GM12878 (cell line): ENCODE results near the gene ZNF808. TPM values are rescaled to one million over a fixed set of nuclear protein-coding genes. Genes with fewer than 3 reads are reported as not detected.
"Not testable (repeated sequence)": the region's sequence is repeated elsewhere in the genome, so short reads cannot be mapped to it uniquely, and the experiment has no call there.

Experiments
- ATAC-seq: fragments of 200-7000 bp; cut with Tn5 transposase; 3 replicates; pipeline ENCODE4 v1.9.1; 2020; ENCODE audit warnings: mild to moderate bottlenecking, moderate library complexity
- BruUV-seq: library from RNA; stranded (reverse); fragments of 400-500 nt; replicated peaks from 2 replicates; lab custom pipeline; 2021; lab: Mats Ljungman, UMichigan
- CTCF ChIA-PET: fragments of 300-600 bp; sonication (Branson Sonifier 250); formaldehyde crosslinking; extraction: SDS; loops from one replicate; lab custom pipeline; 2021; ENCODE audit warnings: inconsistent platforms; lab: Yijun Ruan, JAX
- POLR2A ChIA-PET: fragments of 350-600 bp; formaldehyde crosslinking; extraction: SDS; loops from one replicate; lab custom pipeline; 2021; ENCODE audit warnings: inconsistent platforms; lab: Charles Lee
- RAD21 ChIA-PET: fragments of 300-600 bp; sonication (Branson Sonifier 250); formaldehyde crosslinking; loops from one replicate; lab custom pipeline; 2023; ENCODE audit warnings: antibody characterized with exemption; ENCODE audit not compliant: unreplicated experiment; lab: Charles Lee
- SMC1A ChIA-PET: fragments of 300-600 bp; sonication (Branson Sonifier 250); formaldehyde crosslinking; loops from one replicate; lab custom pipeline; 2023; ENCODE audit not compliant: unreplicated experiment, uncharacterized antibody; lab: Charles Lee
- DNase-seq: peaks from one replicate; pipeline ENCODE4 v3.0.0-alpha.2; 2011; ENCODE audit warnings: low read depth, low spot score
- FAIRE-seq: peaks from 3 replicates; lab custom pipeline; 2011; peaks lifted over from hg19 to GRCh38; lab: Jason Lieb, UNC
- H2AFZ ChIP-seq: 2 replicates; pipeline ENCODE4 v1.6.0; 2011; ENCODE audit warnings: low read depth, low read length, control low read depth; ENCODE audit not compliant: control insufficient read depth
- H3K27ac ChIP-seq: 2 replicates; pipeline ENCODE4 v1.5.1; 2011; ENCODE audit warnings: control low read depth; ENCODE audit not compliant: control insufficient read depth, insufficient read depth
- H3K27me3 ChIP-seq, 2 experiments: replicated peaks in 1 of 2; 2 replicates each; pipeline versions ENCODE4 v1.6.0 to v1.6.1; 2011; ENCODE audit warnings: low read length in 1 of 2; ENCODE audit not compliant: control insufficient read depth in 2 of 2, insufficient read depth in 2 of 2
- H3K36me3 ChIP-seq, 2 experiments: 2 replicates each; pipeline ENCODE4 v1.5.1; 2011; ENCODE audit warnings: low read length in 1 of 2; ENCODE audit not compliant: control insufficient read depth in 2 of 2, insufficient read depth in 2 of 2
- H3K4me1 ChIP-seq: 2 replicates; pipeline ENCODE4 v1.6.1; 2011; ENCODE audit warnings: mild to moderate bottlenecking, low read length, moderate library complexity, mixed read lengths; ENCODE audit not compliant: control insufficient read depth, insufficient read depth
- H3K4me2 ChIP-seq: 2 replicates; pipeline ENCODE4 v1.6.0; 2011; ENCODE audit warnings: control low read depth; ENCODE audit not compliant: control insufficient read depth, insufficient read depth
- H3K4me3 ChIP-seq: fragments of 200-600 bp; sonication (generic); 2 replicates; pipeline ENCODE4 v1.5.1; 2016
- H3K79me2 ChIP-seq: 2 replicates; pipeline ENCODE4 v1.6.0; 2011; ENCODE audit warnings: low read length; ENCODE audit not compliant: control insufficient read depth, insufficient read depth
- H3K9ac ChIP-seq: 2 replicates; pipeline ENCODE4 v1.8.0; 2011; ENCODE audit warnings: low read length, control low read depth, mixed read lengths; ENCODE audit not compliant: control insufficient read depth, insufficient read depth
- H3K9me3 ChIP-seq: replicated peaks from 3 replicates; pipeline ENCODE4 v1.5.1; 2011; ENCODE audit warnings: mild to moderate bottlenecking, low read length; ENCODE audit not compliant: control insufficient read depth, insufficient read depth
- H4K20me1 ChIP-seq: 2 replicates; pipeline ENCODE4 v1.6.0; 2011; ENCODE audit not compliant: control insufficient read depth, insufficient read depth
- BCL11A ChIP-seq: IDR thresholded peaks from 2 replicates; pipeline ENCODE4 v1.6.1; 2011; ENCODE audit warnings: low read depth, low read length
- CBFB ChIP-seq: IDR thresholded peaks from 2 replicates; pipeline ENCODE4 v1.6.1; 2016; ENCODE audit warnings: antibody characterized with exemption, low read depth
- CREM ChIP-seq: IDR thresholded peaks from 2 replicates; pipeline ENCODE4 v1.6.1; 2014; ENCODE audit warnings: antibody characterized with exemption, low read depth
- HDGF ChIP-seq: fragments of 450-650 bp; IDR thresholded peaks from 2 replicates; pipeline ENCODE4 v1.6.1; 2016; ENCODE audit warnings: antibody characterized with exemption
- MXI1 ChIP-seq: fragments of 150-350 bp; IDR thresholded peaks from 2 replicates; pipeline ENCODE4 v1.6.1; 2011; ENCODE audit warnings: low read depth, mild to moderate bottlenecking, inconsistent platforms, low read length, improper control_type of control experiment
- POLR2AphosphoS5 ChIP-seq: IDR thresholded peaks from 2 replicates; pipeline ENCODE4 v1.6.1; 2011; ENCODE audit warnings: mild to moderate bottlenecking, low read length, inconsistent platforms
- SIN3A ChIP-seq: IDR thresholded peaks from 2 replicates; pipeline ENCODE4 v1.6.1; 2012; ENCODE audit warnings: low read depth, low read length, improper control_type of control experiment
- SREBF1 ChIP-seq: IDR thresholded peaks from 2 replicates; pipeline ENCODE4 v1.6.1; 2012; ENCODE audit warnings: mild to moderate bottlenecking, low read length
- TAF1 ChIP-seq: IDR thresholded peaks from 2 replicates; pipeline ENCODE4 v1.6.1; 2011; ENCODE audit warnings: mild to moderate bottlenecking, low read depth, low read length, borderline replicate concordance
- TBL1XR1 ChIP-seq: IDR thresholded peaks from 2 replicates; pipeline ENCODE4 v1.6.1; 2012; ENCODE audit warnings: low read depth, low read length, improper control_type of control experiment
- ZBED1 ChIP-seq: IDR thresholded peaks from 2 replicates; pipeline ENCODE4 v1.6.1; 2016; ENCODE audit warnings: borderline replicate concordance
- ZNF274 ChIP-seq: IDR thresholded peaks from one replicate; pipeline ENCODE4 v1.8.0; 2011; ENCODE audit not compliant: insufficient read length, insufficient read depth
- WGBS: methylation state at CpG from one replicate; pipeline ENCODE4 v1.1.6; 2016; ENCODE audit warnings: low lambda C conversion rate; ENCODE audit not compliant: insufficient replicate concordance, insufficient coverage; ENCODE audit errors: missing lambda C conversion rate; 5-methylcytosine and 5-hydroxymethylcytosine counted together
- in situ Hi-C: fragments of 300-500 bp; cut with MboI; formaldehyde crosslinking; loops from 9 replicates; pipeline ENCODE4 v1.14.3; 2018; ENCODE audit warnings: mixed read lengths
- intact Hi-C: fragments of 100-400 bp; cut with micrococcal nuclease; formaldehyde crosslinking; loops from one replicate; pipeline ENCODE4 v1.14.2; 2022; ENCODE audit not compliant: unreplicated experiment
- polyA plus RNA-seq, 11 experiments: library from polyadenylated mRNA; depleted of rRNA in 4 of 11; unstranded in 6 of 11; stranded (reverse) in 5 of 11; fragments of >200 nt; fragmentation: Nextera tagmentation in 4 of 11; fragmentation: Illumina TruSeq in 1 of 11; extraction: Ambion mirVana in 4 of 11; extraction: Trizol in 1 of 11; gene quantifications; 1 replicate in 1 of 11; 2 replicates in 10 of 11; pipeline versions ENCODE4 v1.2.1 to v1.2.3, GENCODE V29; 2011 to 2016; ENCODE audit warnings: inconsistent platforms in 2 of 11, missing spikeins in 2 of 11, low read depth in 1 of 11
- total RNA-seq, 4 experiments: library from RNA; depleted of rRNA in 3 of 4; stranded (reverse); fragments of >200 nt in 3 of 4; fragmentation: Illumina TruSeq in 1 of 4; extraction: Trizol in 1 of 4; gene quantifications; 2 replicates each; pipeline versions ENCODE4 v1.2.1 to v1.2.3, GENCODE V29; 2013 to 2021
- TF ChIP-seq, protein P1 (sequence below): fragments of 450-650 bp; IDR thresholded peaks from 2 replicates; pipeline ENCODE4 v1.6.1; 2014; ENCODE audit warnings: mild to moderate bottlenecking
- TF ChIP-seq, protein P2 (sequence below): fragments of 450-650 bp; conservative IDR thresholded peaks from 2 replicates; pipeline ENCODE4 v1.6.1; 2017; ENCODE audit warnings: mild to moderate bottlenecking, moderate library complexity

Gene ZNF808
- total and polyA plus RNA-seq, 10 of the 15 experiments (the other 5 are each of a cell fraction or from before 2014, with no cell fraction given), result 2.1 to 20.2 (median 7.2) TPM

DNA sequence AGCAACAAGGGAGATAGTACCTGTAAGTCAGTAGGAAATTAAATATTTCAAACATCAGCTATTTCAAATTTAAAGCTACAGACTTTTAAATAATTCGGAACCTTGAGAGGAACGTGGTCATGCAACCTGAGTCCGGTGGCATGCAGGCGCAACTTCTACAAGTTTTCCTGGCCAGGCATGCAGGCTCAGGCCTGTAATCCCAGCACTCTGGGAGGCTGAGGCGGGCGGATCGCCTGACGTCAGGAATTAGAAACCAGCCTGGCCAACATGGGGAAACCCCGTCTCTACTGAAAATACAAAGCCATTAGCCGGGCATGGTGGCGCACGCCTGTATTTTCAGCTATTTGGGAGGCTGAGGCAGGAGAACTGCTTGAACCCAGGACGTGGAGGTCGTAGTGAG is 40.5 kb downstream of the ZNF808 start (continued):
- TF ChIP-seq MXI1 (no peak), ZNF274 (no peak), CREM (no peak), TBL1XR1 (no peak)

DNA sequence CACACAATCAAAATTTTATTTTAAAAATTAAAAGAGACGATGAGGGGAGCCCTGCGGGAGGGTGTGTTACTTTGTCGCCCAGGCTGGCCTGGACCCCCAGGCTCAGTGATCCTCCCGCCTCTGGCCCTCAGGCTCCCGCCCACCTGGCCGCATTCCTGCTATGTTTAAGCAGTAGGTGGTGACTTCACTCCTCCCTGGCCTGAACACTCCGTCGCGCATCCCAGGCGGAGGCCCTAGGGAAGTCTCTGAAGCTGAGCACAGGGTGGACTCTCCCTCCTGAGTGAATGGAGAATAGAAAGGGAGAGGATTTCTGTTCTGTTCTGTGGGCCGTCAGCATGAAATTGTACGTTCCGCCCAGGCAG is 42.2 kb downstream of the ZNF808 start:
- H3K36me3 ChIP-seq, POLR2A ChIA-PET, H3K27me3 ChIP-seq, intact Hi-C loops, H3K9ac ChIP-seq, H3K79me2 ChIP-seq, H4K20me1 ChIP-seq, CTCF ChIA-PET, H3K27ac ChIP-seq, H3K4me1 ChIP-seq, DNase-seq, H2AFZ ChIP-seq, RAD21 ChIA-PET, H3K9me3 ChIP-seq, SMC1A ChIA-PET, in situ Hi-C loops, FAIRE-seq, BruUV-seq: not testable (repeated sequence)
- Histone ChIP-seq H3K4me3 (peak overlapping the region; percentile 53), H3K4me2 (peak overlapping the region; percentile 43; the same call in 1 of the 2 replicates)
- WGBS, result 79% methylated on average over 13 of the region's 13 CpGs
- peak; percentile 5 for ATAC-seq

DNA sequence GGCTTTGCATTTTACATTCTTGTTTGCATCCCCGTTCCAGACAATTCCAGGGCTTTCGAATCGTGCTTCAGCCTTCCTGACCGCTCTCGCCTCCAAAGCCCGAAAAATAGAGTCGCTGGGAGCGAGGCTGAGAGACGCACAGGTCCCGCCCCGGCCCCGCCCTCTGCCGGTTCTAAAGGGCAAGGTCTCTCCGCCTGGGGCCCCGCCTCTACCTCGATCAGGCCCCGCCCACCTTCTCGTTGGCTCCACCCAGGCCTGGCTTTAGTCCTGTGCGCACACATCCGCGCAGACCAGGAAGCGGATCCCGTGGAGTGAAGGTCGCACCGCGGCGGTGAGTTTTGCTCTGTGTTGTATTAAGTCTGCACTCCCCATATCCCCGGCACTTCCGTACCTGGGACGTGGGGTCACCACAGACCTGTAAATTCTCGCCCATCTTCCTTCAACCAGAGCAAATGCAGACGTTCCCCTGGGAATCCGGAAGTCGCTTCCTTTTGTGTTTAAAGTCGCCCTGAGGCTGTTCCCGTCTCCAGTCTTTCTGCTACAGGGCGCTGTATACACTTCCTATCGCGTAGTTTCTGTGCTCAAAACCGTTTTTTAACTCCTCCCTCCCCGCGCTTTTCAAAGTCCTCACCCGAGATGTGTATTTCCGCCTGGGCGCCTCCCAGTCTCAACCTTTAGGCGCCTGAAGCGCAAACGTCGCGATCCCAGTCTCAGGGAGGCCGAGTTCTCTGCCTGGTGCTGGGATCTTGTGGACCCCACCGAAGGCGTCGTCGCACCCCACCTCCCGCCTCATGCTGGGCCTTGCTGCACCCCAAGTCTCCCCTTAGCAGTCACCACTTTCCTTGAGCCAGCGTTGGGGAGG is 42.8 kb downstream of the ZNF808 start, which contains the start of gene ZNF701:
Gene ZNF701 (plus strand): TSS at position 288 of the 862 bp plus-strand sequence. CDS start 3,861 bp downstream, outside the sequence.
- Histone ChIP-seq H3K4me1 (no peaks in the 10 kb centered on the region), H3K4me2 (peak within 1 kb of the TSS; percentile 74), H3K27me3 (no peaks in the 10 kb centered on the region), H3K4me3 (peak within 1 kb of the TSS; percentile 88), H3K36me3 (peaks cover 0 to 2% of the 10 kb centered on the region in 2 experiments; a peak in 2 of 4 replicates), H4K20me1 (no peaks in the 10 kb centered on the region), H2AFZ (peak within 1 kb of the TSS; percentile 85), H3K9ac (peak within 1 kb of the TSS; percentile 86), H3K27ac (peak within 1 kb of the TSS; percentile 86), H3K79me2 (peaks cover 9% of the 10 kb centered on the region), H3K9me3 (peaks cover 2% of the 10 kb centered on the region; the same call in 2 of the 3 replicates)
- WGBS, result 6% methylated on average over 43 of the region's 57 CpGs
- no peak for FAIRE-seq
- RAD21 ChIA-PET, result no interaction called here
- CTCF ChIA-PET, result no interaction called here
- SMC1A ChIA-PET, result no interaction called here
- intact Hi-C loops, result loop anchor here (5.0 kb wide), 1 partner anchor 43 kb away; the partner anchor contains the start of gene ZNF808
- in situ Hi-C loops, result no loop called here
- DNase-seq, result peak; percentile 72
- ATAC-seq, result peak; percentile 99
- TSS peak; percentile 76 for BruUV-seq
- POLR2A ChIA-PET, result no interaction called here
- TF ChIP-seq SIN3A (peak; percentile 99), HDGF (0 out of 2 replicates have a peak, but pooled peaks have one; percentile 39), SREBF1 (no peak), ZBED1 (no peak), POLR2AphosphoS5 (peak; percentile 96), CBFB (no peak), BCL11A (no peak), TAF1 (peak; percentile 45; the same call in 1 of the 2 replicates)
- TF ChIP-seq, protein P1, sequence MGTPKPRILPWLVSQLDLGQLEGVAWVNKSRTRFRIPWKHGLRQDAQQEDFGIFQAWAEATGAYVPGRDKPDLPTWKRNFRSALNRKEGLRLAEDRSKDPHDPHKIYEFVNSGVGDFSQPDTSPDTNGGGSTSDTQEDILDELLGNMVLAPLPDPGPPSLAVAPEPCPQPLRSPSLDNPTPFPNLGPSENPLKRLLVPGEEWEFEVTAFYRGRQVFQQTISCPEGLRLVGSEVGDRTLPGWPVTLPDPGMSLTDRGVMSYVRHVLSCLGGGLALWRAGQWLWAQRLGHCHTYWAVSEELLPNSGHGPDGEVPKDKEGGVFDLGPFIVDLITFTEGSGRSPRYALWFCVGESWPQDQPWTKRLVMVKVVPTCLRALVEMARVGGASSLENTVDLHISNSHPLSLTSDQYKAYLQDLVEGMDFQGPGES, result no peak
- TF ChIP-seq, protein P2, sequence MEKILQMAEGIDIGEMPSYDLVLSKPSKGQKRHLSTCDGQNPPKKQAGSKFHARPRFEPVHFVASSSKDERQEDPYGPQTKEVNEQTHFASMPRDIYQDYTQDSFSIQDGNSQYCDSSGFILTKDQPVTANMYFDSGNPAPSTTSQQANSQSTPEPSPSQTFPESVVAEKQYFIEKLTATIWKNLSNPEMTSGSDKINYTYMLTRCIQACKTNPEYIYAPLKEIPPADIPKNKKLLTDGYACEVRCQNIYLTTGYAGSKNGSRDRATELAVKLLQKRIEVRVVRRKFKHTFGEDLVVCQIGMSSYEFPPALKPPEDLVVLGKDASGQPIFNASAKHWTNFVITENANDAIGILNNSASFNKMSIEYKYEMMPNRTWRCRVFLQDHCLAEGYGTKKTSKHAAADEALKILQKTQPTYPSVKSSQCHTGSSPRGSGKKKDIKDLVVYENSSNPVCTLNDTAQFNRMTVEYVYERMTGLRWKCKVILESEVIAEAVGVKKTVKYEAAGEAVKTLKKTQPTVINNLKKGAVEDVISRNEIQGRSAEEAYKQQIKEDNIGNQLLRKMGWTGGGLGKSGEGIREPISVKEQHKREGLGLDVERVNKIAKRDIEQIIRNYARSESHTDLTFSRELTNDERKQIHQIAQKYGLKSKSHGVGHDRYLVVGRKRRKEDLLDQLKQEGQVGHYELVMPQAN, result peak; percentile 98
